Fibroblast of lung (primary cell): ENCODE data around the gene USP36.

Experiments used
- CTCF ChIP-seq, 2 donors: IDR thresholded peaks in 1 of 2; conservative IDR thresholded peaks in 1 of 2; 1 replicate in 1 of 2; 2 replicates in 1 of 2; pipeline ENCODE4 v1.5.1; 2011 to 2012; ENCODE audit warnings: low read length in 2 of 2, control low read depth in 1 of 2, inconsistent platforms in 1 of 2, low read depth in 1 of 2, mild to moderate bottlenecking in 1 of 2
- EZH2 ChIP-seq: IDR thresholded peaks from 2 replicates; pipeline ENCODE4 v1.5.1; 2012; ENCODE audit warnings: low read length, control low read depth, mild to moderate bottlenecking; ENCODE audit errors: missing control alignments

- no peak for TF ChIP-seq EZH2
- TF ChIP-seq CTCF (conservative IDR thresholded peaks at IDR 0.05 in 1 of 2, IDR thresholded peaks at IDR 0.05 in 1 of 2; ENCODE audit: low read depth in 1 of 2, low read length in 2 of 2), result no peak
Measured at GRCh38 chr17:78876094-78876597, 35.5 kb upstream of the USP36 start.
